OCI-LY1 (cell line): ENCODE measurements around the gene PRCD.

Experiments
- H2AFZ ChIP-seq: fragments of 200-600 bp; sonication (generic), shearing (Covaris generic); 2 replicates; pipeline ENCODE4 v1.6.0; 2014; ENCODE audit warnings: antibody characterized with exemption, mild to moderate bottlenecking, low read length
- H3F3A ChIP-seq: fragments of 200-600 bp; sonication (generic), shearing (Covaris generic); 2 replicates; pipeline ENCODE4 v1.6.0; 2014; ENCODE audit warnings: mild to moderate bottlenecking, antibody characterized with exemption, low read length, moderate library complexity; ENCODE audit not compliant: insufficient read depth
- H3K27ac ChIP-seq: fragments of 200-600 bp; sonication (generic); 2 replicates; pipeline ENCODE4 v1.5.1; 2014; ENCODE audit warnings: low read length, mixed run types, mild to moderate bottlenecking, low read depth; ENCODE audit not compliant: poor library complexity, severe bottlenecking
- H3K27me3 ChIP-seq: fragments of 200-600 bp; sonication (generic); 2 replicates; pipeline ENCODE4 v1.6.0; 2014; ENCODE audit warnings: antibody characterized with exemption, mild to moderate bottlenecking, low read length, moderate library complexity; ENCODE audit not compliant: insufficient read depth
- H3K36me3 ChIP-seq: fragments of 200-600 bp; sonication (generic); 2 replicates; pipeline ENCODE4 v1.6.1; 2014; ENCODE audit warnings: mild to moderate bottlenecking, antibody characterized with exemption, low read length, moderate library complexity, mixed read lengths; ENCODE audit not compliant: insufficient read depth
- H3K4me1 ChIP-seq: fragments of 200-600 bp; sonication (generic); 2 replicates; pipeline ENCODE4 v1.5.1; 2014; ENCODE audit warnings: mild to moderate bottlenecking, low read length, moderate library complexity; ENCODE audit not compliant: insufficient read depth, severe bottlenecking
- H3K4me2 ChIP-seq: fragments of 200-600 bp; sonication (generic), shearing (Covaris generic); 2 replicates; pipeline ENCODE4 v1.6.1; 2014; ENCODE audit warnings: low read length
- H3K4me3 ChIP-seq: fragments of 200-600 bp; sonication (generic); 2 replicates; pipeline ENCODE4 v1.5.1; 2014; ENCODE audit warnings: low read length, low read depth, mild to moderate bottlenecking, mixed read lengths; ENCODE audit not compliant: poor library complexity, severe bottlenecking
- H3K79me2 ChIP-seq: fragments of 200-600 bp; shearing (Covaris generic); 2 replicates; pipeline ENCODE4 v1.6.1; 2016; ENCODE audit warnings: mixed run types, low read length, mixed read lengths; ENCODE audit not compliant: insufficient read depth
- H3K9ac ChIP-seq: fragments of 200-600 bp; sonication (generic), shearing (Covaris generic); 2 replicates; pipeline ENCODE4 v1.6.1; 2014; ENCODE audit warnings: mild to moderate bottlenecking, low read length, mixed read lengths
- H3K9me2 ChIP-seq: fragments of 200-600 bp; sonication (generic), shearing (Covaris generic); 2 replicates; pipeline ENCODE4 v1.6.1; 2014; ENCODE audit warnings: low read depth, mild to moderate bottlenecking, low read length, mixed read lengths
- H3K9me3 ChIP-seq: fragments of 200-600 bp; shearing (Covaris generic); 2 replicates; pipeline ENCODE4 v1.6.1; 2014; ENCODE audit warnings: low read length, mixed read lengths
- H4K20me1 ChIP-seq: fragments of 200-600 bp; sonication (generic), shearing (Covaris generic); 2 replicates; pipeline ENCODE4 v1.6.0; 2016; ENCODE audit warnings: mild to moderate bottlenecking, low read length; ENCODE audit not compliant: insufficient read depth
- CTCF ChIP-seq: fragments of 200-600 bp; sonication (generic), shearing (Covaris generic); IDR thresholded peaks from 2 replicates; pipeline ENCODE4 v1.5.1; 2017; ENCODE audit warnings: mild to moderate bottlenecking, antibody characterized with exemption, low read length, moderate library complexity, mixed read lengths
- EZH2 ChIP-seq: fragments of 200-600 bp; sonication (generic), shearing (Covaris generic); IDR thresholded peaks from 2 replicates; pipeline ENCODE4 v1.8.0; 2017; ENCODE audit warnings: borderline replicate concordance, mixed run types, mild to moderate bottlenecking, antibody characterized with exemption, low read length, moderate library complexity, mixed read lengths

Gene PRCD

GRCh38 chr17:76528156-76528527 is 11.7 kb upstream of the PRCD start:
- no peaks in the 10 kb centered on the region for H3K9me3 ChIP-seq
- H3K4me1 ChIP-seq: peaks cover 44% of the 10 kb centered on the region
- peak overlapping the region; percentile 79 for H3K4me2 ChIP-seq
- H3K27me3 ChIP-seq: 0 out of 2 replicates have a peak, but pooled peaks cover 6% of the 10 kb centered on the region
- H4K20me1 ChIP-seq: no peaks in the 10 kb centered on the region
- TF ChIP-seq CTCF (no peak), EZH2 (no peak)
- H2AFZ ChIP-seq: no peak overlapping the region; the same call in 1 of the 2 replicates
- peak overlapping the region; percentile 81 for H3K27ac ChIP-seq
- peak overlapping the region; percentile 60 for H3K4me3 ChIP-seq
- no peaks in the 10 kb centered on the region for H3K79me2 ChIP-seq
- H3K9ac ChIP-seq: peak overlapping the region; percentile 67
- H3F3A ChIP-seq: no peaks in the 10 kb centered on the region
- H3K9me2 ChIP-seq: no peaks in the 10 kb centered on the region
- no peaks in the 10 kb centered on the region for H3K36me3 ChIP-seq

- TF ChIP-seq EZH2 (no peak), CTCF (peak; percentile 47)
- Histone ChIP-seq H3K79me2 (no peaks in the 10 kb centered on the region), H3K4me3 (peak overlapping the region; percentile 60), H3K27ac (peak overlapping the region; percentile 81), H3K4me1 (peaks cover 44% of the 10 kb centered on the region), H3K36me3 (no peaks in the 10 kb centered on the region), H3K9ac (peak overlapping the region; percentile 67), H3K9me3 (no peaks in the 10 kb centered on the region), H4K20me1 (no peaks in the 10 kb centered on the region), H3K4me2 (peak overlapping the region; percentile 79), H3F3A (no peaks in the 10 kb centered on the region), H3K9me2 (no peaks in the 10 kb centered on the region), H3K27me3 (0 out of 2 replicates have a peak, but pooled peaks cover 6% of the 10 kb centered on the region), H2AFZ (peak overlapping the region; percentile 40)
Observed at GRCh38 chr17:76528528-76529223, 11.2 kb upstream of the PRCD start.

GRCh38 chr17:76529224-76530094 is 10.4 kb upstream of the PRCD start:
- TF ChIP-seq CTCF: no peak
- no peak for TF ChIP-seq EZH2
- no peaks in the 10 kb centered on the region for H3K9me2 ChIP-seq
- no peaks in the 10 kb centered on the region for H4K20me1 ChIP-seq
- H3K9ac ChIP-seq: peak overlapping the region; percentile 19; the same call in 1 of the 2 replicates
- H3K4me1 ChIP-seq: peaks cover 44% of the 10 kb centered on the region
- peak overlapping the region; percentile 79 for H3K4me2 ChIP-seq
- peak overlapping the region; percentile 60 for H3K4me3 ChIP-seq
- no peaks in the 10 kb centered on the region for H3F3A ChIP-seq
- no peaks in the 10 kb centered on the region for H3K36me3 ChIP-seq
- peak overlapping the region; percentile 81 for H3K27ac ChIP-seq
- H3K79me2 ChIP-seq: no peaks in the 10 kb centered on the region
- peaks cover 6% of the 10 kb centered on the region; the same call in 1 of the 2 replicates for H3K27me3 ChIP-seq
- peak overlapping the region; percentile 40; the same call in 1 of the 2 replicates for H2AFZ ChIP-seq
- H3K9me3 ChIP-seq: no peaks in the 10 kb centered on the region
